GM12892 (cell line): ENCODE measurements around the gene NOP56.

ENCODE experiments used
- POLR2A ChIP-seq: IDR thresholded peaks from 2 replicates; pipeline ENCODE4 v1.6.1; 2011; ENCODE audit warnings: low read depth, low read length, control low read depth
- POLR2AphosphoS5 ChIP-seq: IDR thresholded peaks from 2 replicates; pipeline ENCODE4 v1.6.1; 2011; ENCODE audit warnings: low read depth, low read length, control low read depth
- TAF1 ChIP-seq: IDR thresholded peaks from 2 replicates; pipeline ENCODE4 v1.6.1; 2011; ENCODE audit warnings: low read depth, mild to moderate bottlenecking, control low read depth, low read length, borderline replicate concordance

DNA sequence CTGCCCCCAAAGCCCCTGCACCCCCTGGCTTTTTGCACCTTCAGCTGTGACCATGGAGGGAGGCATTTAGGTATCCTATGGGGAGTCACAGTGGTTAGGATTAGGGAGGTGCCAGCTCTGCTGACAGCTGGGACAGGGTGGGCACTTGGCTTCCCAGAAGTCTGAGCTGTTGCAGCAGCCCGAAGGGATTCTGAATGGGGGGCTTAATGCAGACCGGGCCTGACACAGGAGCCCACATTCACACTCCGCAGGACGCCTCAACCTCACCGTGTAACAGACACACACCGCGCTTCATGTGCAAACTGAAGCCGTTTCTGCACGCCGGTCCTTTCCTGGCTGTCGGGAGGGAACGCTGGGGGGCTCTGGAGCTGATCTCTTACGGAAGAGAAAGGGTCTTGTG, 42.1 kb downstream of the NOP56 start:
- TF ChIP-seq POLR2AphosphoS5 = no peak
- TF ChIP-seq POLR2A = no peak
- no peak for TF ChIP-seq TAF1
